Testis (tissue), 2 donors: ENCODE data around the gene RHCE.

Experiments
- POLR2A ChIP-seq: fragments of 450-650 bp; IDR thresholded peaks from one replicate; pipeline ENCODE4 v1.6.1; 2017; ENCODE audit warnings: antibody characterized with exemption, mild to moderate bottlenecking, moderate library complexity
- TF ChIP-seq, protein P1 (sequence below), 3 experiments: fragments of 450-650 bp in 2 of 3; fragments of 200-600 bp in 1 of 3; sonication (generic) in 1 of 3; IDR thresholded peaks; one replicate each; pipeline ENCODE4 v1.5.1; 2016 to 2019; ENCODE audit warnings: antibody characterized with exemption in 3 of 3, mild to moderate bottlenecking in 2 of 3, moderate library complexity in 1 of 3

DNA sequence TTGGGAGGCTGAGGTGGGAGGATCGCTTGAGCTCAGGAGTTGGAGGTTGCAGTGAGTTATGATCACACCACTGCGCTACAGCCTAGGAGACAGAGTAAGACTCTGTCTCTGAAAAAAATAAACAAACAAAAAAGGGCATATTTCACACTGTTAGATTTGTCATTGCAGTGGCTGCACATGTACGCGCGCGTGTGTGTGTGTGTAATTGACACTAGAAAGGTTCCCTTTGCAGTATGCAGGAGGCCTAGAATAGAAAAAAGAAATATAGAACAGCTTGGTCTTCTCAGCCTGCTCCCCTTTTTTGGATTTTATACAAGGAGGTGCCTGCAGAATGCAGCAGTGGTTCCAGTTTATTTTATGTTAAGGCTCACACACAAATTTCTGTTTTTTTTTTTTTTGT, 18.7 kb upstream of the RHCE start:
- TF ChIP-seq, protein P1, sequence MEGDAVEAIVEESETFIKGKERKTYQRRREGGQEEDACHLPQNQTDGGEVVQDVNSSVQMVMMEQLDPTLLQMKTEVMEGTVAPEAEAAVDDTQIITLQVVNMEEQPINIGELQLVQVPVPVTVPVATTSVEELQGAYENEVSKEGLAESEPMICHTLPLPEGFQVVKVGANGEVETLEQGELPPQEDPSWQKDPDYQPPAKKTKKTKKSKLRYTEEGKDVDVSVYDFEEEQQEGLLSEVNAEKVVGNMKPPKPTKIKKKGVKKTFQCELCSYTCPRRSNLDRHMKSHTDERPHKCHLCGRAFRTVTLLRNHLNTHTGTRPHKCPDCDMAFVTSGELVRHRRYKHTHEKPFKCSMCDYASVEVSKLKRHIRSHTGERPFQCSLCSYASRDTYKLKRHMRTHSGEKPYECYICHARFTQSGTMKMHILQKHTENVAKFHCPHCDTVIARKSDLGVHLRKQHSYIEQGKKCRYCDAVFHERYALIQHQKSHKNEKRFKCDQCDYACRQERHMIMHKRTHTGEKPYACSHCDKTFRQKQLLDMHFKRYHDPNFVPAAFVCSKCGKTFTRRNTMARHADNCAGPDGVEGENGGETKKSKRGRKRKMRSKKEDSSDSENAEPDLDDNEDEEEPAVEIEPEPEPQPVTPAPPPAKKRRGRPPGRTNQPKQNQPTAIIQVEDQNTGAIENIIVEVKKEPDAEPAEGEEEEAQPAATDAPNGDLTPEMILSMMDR (IDR thresholded peaks at IDR 0.05), result no peak
- TF ChIP-seq POLR2A, result no peak
